RPMI8226 (cell line): ENCODE measurements around the gene EID3.
"Not testable (repeated sequence)": the region's sequence is repeated elsewhere in the genome, so short reads cannot be mapped to it uniquely, and the experiment has no call there.

Experiments used
- DNase-seq: peaks from one replicate; pipeline ENCODE4 v3.0.0-alpha.2; 2015

The EID3 gene

DNA sequence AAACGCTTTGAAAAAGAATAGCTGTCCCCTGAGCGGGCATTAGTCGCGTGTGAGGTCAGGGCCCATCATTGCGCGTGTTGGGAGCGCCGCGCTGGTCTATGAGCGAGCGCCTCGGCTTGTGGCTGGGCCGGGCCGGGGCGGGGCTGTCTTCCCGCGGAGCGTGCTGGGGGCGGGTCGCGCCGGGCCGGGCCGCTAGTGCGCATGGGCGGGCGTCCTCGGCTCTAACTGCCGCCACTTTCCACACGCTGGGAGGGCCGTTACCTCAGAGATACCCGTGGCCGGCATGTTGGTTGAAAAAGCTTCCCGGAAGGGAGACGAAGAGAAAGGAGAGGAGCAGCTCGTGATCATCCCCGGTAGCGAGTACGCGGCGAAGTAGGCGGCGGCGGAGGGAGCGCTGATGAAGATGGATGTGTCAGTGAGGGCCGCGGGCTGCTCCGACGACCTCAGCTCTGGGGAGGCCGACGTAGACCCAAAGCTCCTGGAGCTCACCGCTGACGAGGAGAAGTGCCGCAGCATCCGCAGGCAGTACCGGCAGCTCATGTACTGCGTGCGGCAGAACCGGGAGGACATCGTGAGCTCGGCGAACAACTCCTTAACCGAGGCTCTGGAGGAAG, at the start of gene EID3:
Gene EID3, plus strand, starts transcription at position 202 of the 614 bp plus-strand sequence. Its CDS starts 196 bp downstream, at position 398.
- DNase-seq, result no peak

DNA sequence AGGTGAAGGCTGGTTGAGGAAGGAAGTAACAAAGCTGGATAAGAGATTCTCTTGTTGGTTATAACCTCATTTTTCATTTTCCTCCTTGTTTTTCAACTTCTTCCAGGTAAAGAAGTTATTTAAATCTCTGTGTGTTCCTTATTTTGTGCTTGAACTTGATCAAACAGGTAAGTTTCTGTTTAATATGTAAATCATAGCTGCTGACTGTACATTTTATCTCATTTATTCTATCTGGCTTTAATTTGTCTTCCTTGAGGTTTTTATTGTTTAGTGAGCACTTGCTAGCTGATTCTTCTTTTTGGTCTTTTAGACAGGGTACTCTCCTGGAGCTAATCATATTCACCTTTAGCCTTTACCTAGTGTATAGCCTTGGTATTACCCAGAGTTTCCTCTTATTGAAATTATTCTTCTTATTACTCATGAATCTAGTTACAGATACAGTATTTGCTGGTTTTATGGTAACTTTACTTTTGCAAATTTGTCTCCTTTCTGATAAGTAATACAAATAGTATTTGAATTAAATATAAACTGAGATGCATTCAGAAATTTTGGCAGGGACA, 45.5 kb upstream of the EID3 start:
- no peak for DNase-seq

DNA sequence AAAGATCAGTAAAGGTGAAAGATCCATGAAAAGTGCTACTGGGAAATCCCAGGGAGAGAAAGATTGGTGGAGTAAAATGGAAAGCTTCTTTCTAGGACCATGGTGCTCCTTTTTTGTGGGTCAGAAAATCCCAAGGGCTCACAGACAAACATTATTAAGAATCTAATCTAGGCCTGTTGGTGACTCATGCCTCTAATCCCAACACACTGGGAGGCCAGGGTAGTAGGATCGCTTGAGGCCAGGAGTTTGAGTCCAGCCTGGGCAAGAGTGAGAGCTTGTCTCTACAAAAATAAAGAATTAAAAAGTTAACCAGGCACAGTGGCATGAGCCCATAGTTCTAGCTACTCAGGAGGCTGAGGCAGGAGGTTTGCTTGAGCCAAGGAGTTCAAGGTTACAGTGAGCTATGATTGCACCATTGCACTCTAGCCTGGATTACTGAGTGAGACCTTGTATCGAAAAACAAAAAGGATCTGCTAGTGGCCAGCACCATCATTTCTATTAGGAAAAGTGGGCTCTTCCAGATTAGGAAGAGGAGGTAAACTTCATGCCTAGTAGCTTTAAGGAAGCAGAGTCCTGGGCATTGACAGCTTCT, 45.0 kb upstream of the EID3 start:
- no peak for DNase-seq

DNA sequence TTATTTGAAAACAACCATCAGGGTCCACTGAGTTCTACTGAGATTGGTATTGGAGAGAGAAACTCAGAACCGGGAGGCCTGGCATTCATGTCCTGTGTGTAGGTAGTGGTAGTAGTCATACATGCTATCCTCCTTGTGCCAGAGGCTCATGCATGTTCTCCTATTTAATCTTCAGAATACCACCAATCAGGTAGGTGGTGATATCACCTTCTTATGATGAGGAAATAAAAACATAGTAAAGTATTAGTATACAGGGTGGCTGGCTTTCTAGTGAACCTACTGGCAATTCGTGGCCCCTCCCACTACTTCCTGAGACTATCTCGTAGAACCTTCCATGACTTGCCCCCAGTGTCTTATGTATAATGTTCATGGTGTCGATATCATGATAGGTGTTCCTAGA, 40.5 kb upstream of the EID3 start:
- DNase-seq, result no peak

DNA sequence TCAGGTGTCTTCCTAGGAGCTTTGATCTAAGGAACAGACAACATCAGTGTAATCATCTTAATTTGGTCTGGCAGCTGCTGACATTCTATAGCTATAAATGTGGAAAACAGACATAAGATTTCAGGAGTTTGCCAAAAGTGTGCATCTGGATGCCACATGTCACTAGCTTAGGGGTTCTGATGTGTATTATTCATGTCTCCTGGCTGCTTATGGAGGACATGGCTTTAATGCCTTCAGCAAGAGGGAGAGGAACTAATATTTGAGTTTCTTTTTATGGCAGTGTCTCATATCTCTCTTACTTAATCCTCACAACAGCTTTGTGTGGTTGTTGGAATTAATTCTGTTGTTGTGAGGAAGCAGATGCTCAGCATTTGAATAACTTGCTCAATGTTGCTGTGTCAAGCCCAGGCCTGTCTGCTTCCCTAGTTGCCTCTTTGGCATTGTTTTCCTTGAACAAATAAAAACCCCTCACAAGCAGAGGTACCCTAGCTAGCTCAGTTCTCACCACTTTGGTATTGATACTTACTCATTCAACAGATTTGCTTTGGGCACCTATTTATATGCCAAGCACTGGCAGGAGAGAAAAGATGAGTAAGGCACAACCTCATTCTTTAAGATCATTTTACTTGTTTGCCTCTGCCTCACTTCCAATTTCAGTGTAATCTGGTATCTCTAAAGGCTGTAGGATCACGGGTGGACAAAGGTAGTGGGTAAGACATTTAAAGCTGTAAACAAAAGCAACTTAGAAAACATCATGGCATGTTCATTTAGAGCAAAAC, 39.8 kb upstream of the EID3 start:
- DNase-seq, result no peak

DNA sequence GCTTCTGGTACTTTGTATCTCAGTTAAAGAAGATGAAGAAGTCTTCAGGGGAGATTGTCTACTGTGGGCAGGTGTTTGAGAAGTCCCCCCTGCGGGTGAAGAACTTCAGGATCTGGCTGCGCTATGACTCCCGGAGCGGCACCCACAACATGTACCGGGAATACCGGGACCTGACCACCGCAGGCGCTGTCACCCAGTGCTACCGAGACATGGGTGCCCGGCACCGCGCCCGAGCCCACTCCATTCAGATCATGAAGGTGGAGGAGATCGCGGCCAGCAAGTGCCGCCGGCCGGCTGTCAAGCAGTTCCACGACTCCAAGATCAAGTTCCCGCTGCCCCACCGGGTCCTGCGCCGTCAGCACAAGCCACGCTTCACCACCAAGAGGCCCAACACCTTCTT, 38.1 kb upstream of the EID3 start:
- DNase-seq, result not testable (repeated sequence)

DNA sequence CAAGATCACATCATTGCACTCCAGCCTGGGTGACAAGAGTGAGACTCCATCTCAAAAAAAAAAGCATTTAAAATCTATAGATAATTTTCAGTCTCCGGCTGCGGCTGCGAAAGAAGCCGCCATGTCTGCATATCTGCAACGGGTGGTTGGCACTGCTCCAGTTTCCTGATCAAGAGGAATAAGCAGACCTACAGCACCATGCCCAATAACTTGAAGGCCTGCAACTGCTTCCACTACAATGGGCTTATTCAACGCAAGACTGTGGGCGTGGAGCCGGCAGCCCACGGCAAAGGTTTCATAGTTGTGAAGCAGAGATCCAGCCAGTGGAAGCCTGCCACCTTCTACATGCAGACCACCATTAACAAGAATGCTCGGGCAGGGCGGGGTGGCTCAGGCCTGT, 30.6 kb upstream of the EID3 start:
- DNase-seq, result no peak

DNA sequence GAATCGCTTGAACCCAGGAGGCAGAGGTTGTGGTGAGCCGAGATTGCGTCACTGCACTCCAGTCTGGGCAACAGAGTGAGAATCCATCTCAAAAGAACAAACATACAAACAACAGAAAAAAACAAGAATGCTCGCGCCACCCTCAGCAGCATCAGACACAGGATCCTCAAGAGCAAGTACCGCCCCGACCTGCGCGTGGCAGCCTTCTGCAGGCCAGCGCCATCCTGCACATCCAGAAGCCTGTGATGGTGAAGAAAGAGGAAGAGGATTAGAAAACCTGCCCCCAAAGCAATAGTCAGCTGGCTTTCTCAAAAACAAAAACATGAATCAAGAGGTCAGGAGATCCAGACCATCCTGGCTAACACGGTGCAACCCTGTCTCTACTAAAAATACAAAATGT, 30.0 kb upstream of the EID3 start:
- DNase-seq, result no peak

DNA sequence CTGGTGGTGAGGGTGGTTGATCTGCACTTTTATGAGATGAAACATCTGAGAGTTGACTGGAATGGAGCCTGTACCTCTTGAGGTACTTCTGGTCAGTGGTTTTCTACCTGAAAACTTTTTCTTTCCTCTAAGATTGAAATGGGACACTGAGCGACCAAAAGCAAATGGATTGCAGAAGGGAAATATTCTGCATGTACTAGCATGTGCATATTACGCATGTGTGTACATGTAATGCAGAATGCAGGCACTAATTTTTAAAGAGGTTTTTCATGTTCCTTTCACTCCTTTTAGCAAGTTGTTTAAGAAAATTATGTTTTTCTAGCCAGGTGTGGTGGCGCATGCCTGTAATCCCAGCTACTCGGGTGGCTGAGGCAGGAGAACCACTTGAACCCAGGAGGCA, 28.7 kb upstream of the EID3 start:
- DNase-seq, result no peak

DNA sequence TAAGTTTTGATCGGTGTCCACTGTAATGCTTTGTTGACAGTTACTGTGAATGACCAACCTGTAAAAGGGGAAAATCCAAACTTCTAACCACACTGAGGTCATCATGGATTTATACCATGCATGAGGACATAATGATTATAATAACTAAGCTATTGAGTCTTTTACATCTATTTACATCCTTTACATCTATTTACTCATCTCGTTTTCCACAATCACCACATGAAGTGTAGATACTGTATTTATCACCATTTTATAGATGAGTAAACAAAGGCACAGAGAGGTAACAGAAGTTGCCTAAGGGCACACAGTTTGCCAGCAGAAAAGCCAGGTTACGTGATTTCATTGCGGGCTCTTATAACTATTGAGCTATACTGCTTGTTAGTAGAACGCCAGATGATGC, 27.9 kb upstream of the EID3 start:
- no peak for DNase-seq

DNA sequence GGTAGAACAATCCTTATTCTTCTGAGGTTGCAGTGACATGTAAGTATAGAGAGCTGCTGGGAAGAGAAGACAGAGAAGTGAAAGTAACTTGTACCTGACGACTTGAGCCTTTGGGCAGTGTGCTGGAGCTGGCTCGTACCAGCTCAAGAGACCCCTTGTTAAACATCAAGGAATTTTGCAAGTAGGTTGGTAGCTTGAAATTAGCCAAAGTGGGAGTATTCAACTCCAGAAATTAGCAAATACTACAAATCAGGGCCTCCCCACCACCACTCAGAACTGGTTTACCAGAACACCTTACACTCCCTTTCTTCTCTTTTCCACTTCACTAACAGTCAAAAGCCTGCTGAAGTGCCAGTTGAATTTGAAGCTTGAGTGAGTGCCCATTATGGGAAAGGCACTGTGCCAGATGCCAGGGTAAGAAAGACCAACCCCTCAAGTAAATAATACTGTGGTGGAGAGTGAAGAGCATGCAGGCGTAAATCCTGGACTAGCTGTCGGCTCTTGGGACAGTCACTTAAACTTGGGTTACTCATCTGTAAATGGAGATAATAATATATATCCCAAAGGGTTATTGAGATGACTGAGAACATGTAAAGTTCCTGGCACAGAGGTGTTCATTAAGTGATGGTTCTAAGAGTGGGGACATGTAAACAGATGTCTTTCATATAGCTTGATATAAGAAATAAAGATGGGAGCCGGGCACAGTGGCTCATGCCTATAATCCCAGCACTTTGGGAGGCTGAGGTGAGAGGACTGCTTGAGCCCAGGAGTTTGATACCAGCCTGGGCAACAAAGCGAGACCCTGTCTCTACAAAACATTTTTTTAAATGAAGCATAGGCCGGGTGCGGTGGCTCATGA, 27.0 kb upstream of the EID3 start:
- peak; percentile 12 for DNase-seq

DNA sequence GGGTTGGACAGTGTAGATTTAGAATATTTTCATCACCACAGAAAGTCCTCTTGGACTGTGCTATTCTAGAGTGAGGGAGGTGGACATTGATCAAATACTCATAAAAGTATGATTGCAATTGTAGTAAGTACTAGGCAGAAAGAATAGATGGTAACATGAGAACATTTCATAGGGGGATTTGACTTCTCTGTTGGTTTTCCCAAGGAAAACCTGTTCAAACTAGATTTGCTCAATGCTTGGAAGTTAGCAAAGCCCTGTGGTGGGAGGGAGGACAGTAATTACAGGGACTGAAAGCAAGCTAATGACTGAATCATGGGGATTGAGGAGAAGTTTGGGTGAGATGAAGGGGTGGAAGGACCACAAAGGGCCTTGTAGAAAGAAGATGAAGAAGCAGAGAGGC, 24.4 kb upstream of the EID3 start:
- no peak for DNase-seq

DNA sequence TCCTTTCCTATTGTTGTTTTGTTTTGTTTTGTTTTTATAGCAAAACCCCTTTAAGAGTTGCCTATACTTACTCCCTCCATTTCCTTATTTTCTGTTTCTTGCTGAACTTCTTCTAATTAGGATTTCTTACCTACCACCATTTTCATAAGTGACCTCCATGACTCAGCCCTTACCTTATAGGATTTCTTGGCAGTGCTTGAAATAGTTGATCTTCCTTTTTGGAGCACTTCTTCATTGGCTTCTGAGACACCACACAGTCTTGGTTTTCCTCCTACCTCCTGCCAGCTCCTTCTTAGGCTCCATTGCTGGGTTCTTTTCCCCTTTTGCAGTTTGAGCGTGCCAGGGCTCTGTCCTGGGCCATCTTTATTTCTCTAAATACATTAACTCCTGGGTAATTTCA, 23.4 kb upstream of the EID3 start:
- DNase-seq, result no peak

DNA sequence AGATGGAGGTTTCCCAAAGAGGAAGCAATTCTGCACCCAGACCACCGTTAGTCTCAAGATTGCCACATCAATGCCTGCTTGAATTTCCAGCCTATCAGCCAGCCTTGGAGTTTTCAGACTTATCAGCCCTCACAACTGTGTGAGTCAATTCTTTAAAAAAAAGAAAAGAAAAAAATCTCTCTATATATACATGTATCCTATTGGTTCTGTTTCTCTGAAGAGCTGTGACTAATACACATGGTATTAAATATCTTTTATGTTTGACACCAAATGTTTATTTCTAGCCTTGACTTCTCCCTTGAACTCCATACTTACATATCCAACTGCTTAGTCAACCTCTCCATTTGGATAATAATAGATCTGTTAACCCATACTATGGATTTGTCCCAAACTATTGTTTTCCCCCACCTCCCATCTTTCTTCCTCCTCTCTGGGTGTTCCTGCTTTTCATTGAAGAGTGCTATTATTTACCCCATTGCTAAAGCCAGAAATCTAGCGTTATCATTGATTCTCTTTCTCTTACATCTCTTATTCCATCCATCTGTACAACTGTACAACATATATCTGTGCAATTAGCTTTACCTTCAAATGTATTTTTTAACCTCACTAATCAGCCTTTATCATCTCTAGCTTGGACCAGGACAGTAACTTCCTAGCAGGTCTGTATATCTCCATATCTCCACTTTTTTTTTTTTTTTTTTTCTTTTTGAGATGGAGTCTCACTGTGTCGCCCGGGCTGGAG, 22.7 kb upstream of the EID3 start:
- DNase-seq, result no peak

DNA sequence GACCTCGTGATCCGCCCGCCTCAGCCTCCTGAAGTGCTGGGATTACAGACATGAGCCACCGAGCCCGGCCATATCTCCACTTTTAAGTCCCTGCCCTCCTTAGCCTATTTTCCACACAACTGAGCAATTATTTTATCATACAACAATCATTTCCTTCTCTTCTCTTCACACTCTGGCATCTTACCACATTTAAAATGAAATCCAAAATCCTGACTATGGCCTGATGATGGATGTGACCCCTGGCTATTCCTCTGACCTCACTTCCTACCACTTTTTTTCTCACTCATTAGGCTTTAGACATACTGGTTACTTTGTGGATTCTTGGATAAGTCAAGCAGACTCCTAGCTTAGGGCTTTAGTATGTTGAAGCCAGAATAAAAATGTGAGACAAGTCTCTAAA, 21.9 kb upstream of the EID3 start:
- no peak for DNase-seq

DNA sequence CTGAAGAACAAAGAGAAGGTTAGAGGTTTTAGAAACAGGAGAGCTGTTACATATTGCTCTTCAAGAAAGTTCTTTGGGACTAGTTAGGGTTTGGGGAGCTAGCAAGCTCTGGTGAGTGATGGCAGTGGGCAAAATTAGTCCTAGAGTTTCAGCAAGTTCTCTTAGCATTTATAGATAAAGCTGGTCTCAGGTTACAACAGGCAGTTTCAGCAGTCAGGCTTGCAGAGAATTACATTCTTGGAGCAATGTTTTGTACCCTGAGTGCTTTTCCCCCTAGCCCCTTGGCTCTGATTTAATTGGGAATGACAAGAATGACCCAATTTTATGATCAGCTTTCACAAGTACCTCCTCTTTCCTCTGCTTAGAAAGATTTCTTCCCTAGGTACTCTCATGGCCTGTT, 21.4 kb upstream of the EID3 start:
- DNase-seq, result no peak

DNA sequence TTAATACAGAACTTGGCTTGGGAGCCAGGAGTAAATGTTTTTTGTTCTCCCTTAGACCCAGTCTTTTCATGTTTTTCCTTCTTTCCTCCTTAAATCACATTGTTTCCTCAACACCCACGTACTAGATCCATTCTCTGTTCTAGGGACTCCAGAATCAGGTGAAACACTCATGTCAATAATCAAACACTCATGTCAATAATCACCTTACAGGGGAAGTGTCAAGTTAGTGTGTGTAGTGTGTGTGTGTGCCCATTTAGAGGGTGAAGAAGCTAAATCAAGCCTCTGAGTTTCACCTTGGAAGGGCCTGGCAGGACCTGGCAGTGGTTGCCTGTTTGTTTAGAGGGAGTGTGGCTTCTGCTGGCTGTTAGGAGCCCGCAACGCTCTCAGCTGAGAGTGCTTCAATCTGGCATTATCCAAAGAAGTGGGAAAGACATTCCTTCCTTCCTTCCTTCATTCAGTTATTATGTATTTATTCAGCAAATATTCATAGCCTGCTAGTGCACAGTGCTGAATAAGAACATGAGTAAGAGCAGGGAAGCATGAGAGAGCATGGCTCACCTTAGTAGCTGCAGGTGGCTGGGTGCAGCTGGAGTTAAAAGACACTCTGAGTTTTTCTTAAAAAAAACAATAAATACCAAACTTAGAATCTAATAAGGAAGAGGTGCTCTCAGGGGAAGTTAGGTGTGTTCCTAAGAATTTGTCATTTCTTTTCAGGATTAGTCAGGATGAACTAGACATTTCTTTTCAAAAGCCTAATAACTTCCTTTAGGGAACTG, 17.6 kb upstream of the EID3 start:
- peak; percentile 54 for DNase-seq

DNA sequence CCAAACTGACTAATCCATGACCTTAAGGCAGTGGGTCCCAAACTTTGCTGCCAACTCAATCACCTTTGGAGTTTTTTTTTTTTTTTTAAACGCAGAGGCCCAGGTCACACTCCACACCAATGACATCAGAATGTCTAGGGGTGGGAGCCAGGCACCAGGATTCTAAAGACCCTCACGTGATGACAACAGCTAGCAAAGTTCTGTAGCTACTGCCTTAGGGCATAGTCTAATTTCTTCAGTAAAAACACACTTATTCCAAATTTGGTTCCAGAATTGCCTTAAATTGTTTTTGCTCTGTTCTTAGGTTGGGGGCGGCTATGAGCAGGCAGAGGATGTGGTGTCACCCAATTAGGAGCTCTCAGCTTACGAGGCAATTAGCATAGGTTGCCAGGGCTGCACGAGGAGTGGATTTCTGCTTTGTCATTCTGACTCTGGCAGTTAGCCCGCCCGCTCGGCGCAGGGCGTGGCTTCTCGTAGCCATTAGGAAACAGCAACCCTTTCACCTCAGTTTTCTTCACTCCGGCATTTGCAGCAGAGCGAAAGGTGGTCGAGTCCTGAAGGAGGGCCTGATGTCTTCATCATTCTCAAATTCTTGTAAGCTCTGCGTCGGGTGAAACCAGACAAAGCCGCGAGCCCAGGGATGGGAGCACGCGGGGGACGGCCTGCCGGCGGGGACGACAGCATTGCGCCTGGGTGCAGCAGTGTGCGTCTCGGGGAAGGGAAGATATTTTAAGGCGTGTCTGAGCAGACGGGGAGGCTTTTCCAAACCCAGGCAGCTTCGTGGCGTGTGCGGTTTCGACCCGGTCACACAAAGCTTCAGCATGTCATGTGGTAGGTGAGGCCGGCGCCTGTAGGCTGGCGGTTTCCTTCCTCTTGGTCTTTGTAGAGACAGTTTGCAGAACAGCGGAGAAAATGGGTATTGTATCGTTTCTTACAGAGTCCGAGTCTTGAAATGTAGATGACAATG, 16.7 kb upstream of the EID3 start:
- peak; percentile 95 for DNase-seq

DNA sequence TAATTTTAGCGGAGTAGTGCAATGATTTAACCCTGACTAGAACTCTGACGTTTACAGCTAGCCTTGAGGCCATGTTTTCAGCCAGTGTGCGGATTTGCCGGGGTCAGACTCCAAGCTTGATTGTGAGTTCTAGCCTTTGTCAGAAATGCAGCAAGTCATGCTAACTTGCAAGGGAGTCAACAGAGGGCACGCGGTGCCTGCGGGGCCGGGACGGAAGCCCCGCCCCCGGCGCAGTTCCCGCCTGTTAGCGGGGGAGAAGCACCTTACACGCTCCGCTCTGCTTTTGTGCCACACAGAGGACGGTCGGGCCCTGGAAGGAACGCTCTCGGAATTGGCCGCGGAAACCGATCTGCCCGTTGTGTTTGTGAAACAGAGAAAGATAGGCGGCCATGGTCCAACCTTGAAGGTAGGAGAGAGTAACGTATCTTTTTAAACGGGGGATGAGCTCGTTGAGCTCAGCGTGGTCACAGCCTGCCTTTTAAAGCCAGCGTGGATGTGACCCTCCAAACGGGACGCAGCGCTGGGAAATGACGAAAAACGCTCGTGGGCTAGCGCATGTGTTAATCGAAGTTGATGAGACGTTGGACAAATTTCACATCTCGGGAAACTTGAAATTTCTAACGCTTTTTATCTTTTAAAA, 14.8 kb upstream of the EID3 start:
- peak; percentile 90 for DNase-seq

DNA sequence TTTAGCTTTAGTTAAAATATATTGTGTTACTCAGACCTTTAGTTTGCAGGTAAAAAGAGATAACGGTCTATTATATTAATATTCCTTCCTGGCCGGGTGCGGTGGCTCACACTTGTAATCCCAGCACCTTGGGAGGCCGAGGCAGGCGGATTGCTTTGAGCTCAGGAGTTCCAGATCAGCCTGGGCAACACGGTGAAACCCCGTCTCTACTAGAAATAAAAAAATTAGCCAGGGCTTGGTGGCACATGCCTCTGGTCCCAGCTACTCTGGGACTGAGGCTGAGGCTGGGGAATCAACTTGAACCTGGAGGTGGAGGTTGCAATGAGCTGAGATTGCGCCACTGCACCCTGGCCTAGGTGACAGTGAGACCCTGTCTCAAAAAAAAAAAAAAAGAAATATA, 13.2 kb upstream of the EID3 start:
- DNase-seq, result no peak
